ENCODE data around the gene ZMYM4. TPM values are rescaled to one million over a fixed set of nuclear protein-coding genes. Genes with fewer than 3 reads are reported as not detected.

The ZMYM4 gene
- total and polyA plus RNA-seq, 10 of the 15 experiments (the other 5 are each of a cell fraction or from before 2014, with no cell fraction given): 8.0 to 37.0 (median 28.1) TPM

- WGBS (ENCODE audit: insufficient coverage, insufficient replicate concordance, low lambda C conversion rate, missing lambda C conversion rate): 97% methylated on average over 4 of the region's 4 CpGs
- Histone ChIP-seq H2AFZ (ENCODE audit: control insufficient read depth, low read depth, low read length) (no peak overlapping the region), H3K9ac (ENCODE audit: control insufficient read depth, insufficient read depth, low read length) (no peak overlapping the region), H3K27ac (ENCODE audit: control insufficient read depth, insufficient read depth) (no peak overlapping the region), H3K27me3 (replicated peaks in 1 of 2; ENCODE audit: control insufficient read depth in 2 of 2, insufficient read depth in 2 of 2, low read length in 1 of 2) (no peaks in the 10 kb centered on the region), H4K20me1 (ENCODE audit: control insufficient read depth, insufficient read depth) (no peaks in the 10 kb centered on the region), H3K4me3 (no peak overlapping the region), H3K4me1 (ENCODE audit: control insufficient read depth, insufficient read depth, low read length) (no peaks in the 10 kb centered on the region), H3K79me2 (ENCODE audit: control insufficient read depth, insufficient read depth, low read length) (no peaks in the 10 kb centered on the region), H3K4me2 (ENCODE audit: control insufficient read depth, insufficient read depth) (no peak overlapping the region), H3K9me3 (replicated peaks; ENCODE audit: control insufficient read depth, insufficient read depth, low read length) (no peaks in the 10 kb centered on the region), H3K36me3 (ENCODE audit: control insufficient read depth in 2 of 2, insufficient read depth in 2 of 2, low read length in 1 of 2) (peaks cover 8 to 18% of the 10 kb centered on the region in 2 experiments; a peak in 3 of 4 replicates)
- DNase-seq (ENCODE audit: low read depth, low spot score) (no peak), FAIRE-seq (no peak), ATAC-seq (no peak)
- ChIA-PET SMC1A (ENCODE audit: uncharacterized antibody, unreplicated experiment) (interaction anchor here (0.6 to 14.3 kb wide), 14 partner anchors 9 to 309 kb away, joined by 3 to 254 read pairs (median 10); partner anchors contain the start of genes KIAA0319L and NCDN), CTCF (interaction anchor here (0.7 to 9.3 kb wide), 9 partner anchors 9 to 273 kb away, joined by 3 to 260 read pairs (median 6); no protein-coding TSS in a partner anchor), POLR2A (interaction anchor here (1.0 to 1.2 kb wide), 4 partner anchors 13 to 102 kb away, joined by 3 to 6 read pairs (median 3); no protein-coding TSS in a partner anchor), RAD21 (ENCODE audit: unreplicated experiment) (interaction anchor here (1.2 to 7.7 kb wide), 6 partner anchors 15 to 114 kb away, joined by 3 to 139 read pairs (median 56); no protein-coding TSS in a partner anchor)
- in situ Hi-C loops (cut with MboI): loop anchor here (5.0 kb wide), 1 partner anchor 108 kb away; no protein-coding TSS in a partner anchor
- intact Hi-C loops (cut with micrococcal nuclease; ENCODE audit: unreplicated experiment): loop anchor here (5.0 kb wide), 2 partner anchors 263 to 318 kb away; partner anchors contain the start of gene C1orf216
- BruUV-seq (replicated peaks): no TSS peak
- no peak for TF ChIP-seq POU2F2 (IDR thresholded peaks at IDR 0.05; ENCODE audit: borderline replicate concordance, low read depth, low read length)
- no peak for TF ChIP-seq IKZF1 (conservative IDR thresholded peaks at IDR 0.05)
- no peak for TF ChIP-seq RCOR1 (conservative IDR thresholded peaks at IDR 0.05; ENCODE audit: low read depth, low read length)
- TF ChIP-seq SP1 (IDR thresholded peaks at IDR 0.05; ENCODE audit: low read depth, low read length): no peak
- no peak for TF ChIP-seq PAX5 (IDR thresholded peaks at IDR 0.05; ENCODE audit: borderline replicate concordance, low read depth, low read length)
- no peak for TF ChIP-seq MXI1 (IDR thresholded peaks at IDR 0.05; ENCODE audit: low read depth, low read length)
- no peak for TF ChIP-seq PRDM15 (CRISPR knock-in tag; IDR thresholded peaks at IDR 0.05)
- TF ChIP-seq FOS (IDR thresholded peaks at IDR 0.05; ENCODE audit: borderline replicate concordance, extremely low read depth, insufficient read length): no peak
- TF ChIP-seq SUPT20H (IDR thresholded peaks at IDR 0.05; ENCODE audit: borderline replicate concordance, control insufficient read depth, low read depth, low read length): no peak
- TF ChIP-seq ZNF622 (IDR thresholded peaks at IDR 0.05): no peak
- TF ChIP-seq NFXL1 (IDR thresholded peaks at IDR 0.05; ENCODE audit: borderline replicate concordance): no peak
- no peak for TF ChIP-seq MTA3 (IDR thresholded peaks at IDR 0.05; ENCODE audit: borderline replicate concordance, low read length)
- no peak for TF ChIP-seq KLF5 (IDR thresholded peaks at IDR 0.05; ENCODE audit: partially characterized antibody)
- no peak for TF ChIP-seq POLR2AphosphoS5 (IDR thresholded peaks at IDR 0.05; ENCODE audit: low read length)
- no peak for TF ChIP-seq ZNF274 (IDR thresholded peaks at IDR 0.05; ENCODE audit: insufficient read depth, insufficient read length)
- TF ChIP-seq SIX5 (IDR thresholded peaks at IDR 0.05; ENCODE audit: low read depth, low read length, severe bottlenecking): no peak
- no peak for TF ChIP-seq BCL3 (IDR thresholded peaks at IDR 0.05; ENCODE audit: borderline replicate concordance, insufficient read depth, low read depth, low read length, poor library complexity, severe bottlenecking)
- no peak for TF ChIP-seq WRNIP1 (IDR thresholded peaks at IDR 0.05; ENCODE audit: borderline replicate concordance, low read depth, low read length)
- TF ChIP-seq RFX5 (IDR thresholded peaks at IDR 0.05; ENCODE audit: low read depth, low read length): no peak
Measured at GRCh38 chr1:35454176-35454575, 185.7 kb downstream of the ZMYM4 start.

Measured in GM12878 (cell line).